BE2C (cell line): Measurements from ENCODE around the gene FREM2.

Source experiments
- DNase-seq: peaks from one replicate; pipeline ENCODE4 v3.0.0-alpha.2; 2020
- H3K27me3 ChIP-seq: fragments of 250-450 bp; sonication (Bioruptor Pico); 2 replicates; pipeline ENCODE4 v1.5.1; 2020; ENCODE audit warnings: mild to moderate bottlenecking
- H3K36me3 ChIP-seq: fragments of 250-450 bp; sonication (Bioruptor Pico); 2 replicates; pipeline ENCODE4 v1.5.1; 2020; ENCODE audit warnings: mild to moderate bottlenecking
- H3K4me1 ChIP-seq: fragments of 250-450 bp; sonication (Bioruptor Pico); 2 replicates; pipeline ENCODE4 v1.5.1; 2020
- H3K4me3 ChIP-seq: 2 replicates; pipeline ENCODE4 v1.5.1; 2011; ENCODE audit warnings: low read depth, low read length
- H3K9me3 ChIP-seq: fragments of 250-450 bp; sonication (Bioruptor Pico); 2 replicates; pipeline ENCODE4 v1.5.1; 2020
- TF ChIP-seq, protein P1 (sequence below): IDR thresholded peaks from 2 replicates; pipeline ENCODE4 v1.5.1; 2012; ENCODE audit warnings: mild to moderate bottlenecking, low read depth, low read length

The FREM2 gene

GRCh38 chr13:38657191-38657590 lies 29.7 kb upstream of the FREM2 start:
- TF ChIP-seq, protein P1, sequence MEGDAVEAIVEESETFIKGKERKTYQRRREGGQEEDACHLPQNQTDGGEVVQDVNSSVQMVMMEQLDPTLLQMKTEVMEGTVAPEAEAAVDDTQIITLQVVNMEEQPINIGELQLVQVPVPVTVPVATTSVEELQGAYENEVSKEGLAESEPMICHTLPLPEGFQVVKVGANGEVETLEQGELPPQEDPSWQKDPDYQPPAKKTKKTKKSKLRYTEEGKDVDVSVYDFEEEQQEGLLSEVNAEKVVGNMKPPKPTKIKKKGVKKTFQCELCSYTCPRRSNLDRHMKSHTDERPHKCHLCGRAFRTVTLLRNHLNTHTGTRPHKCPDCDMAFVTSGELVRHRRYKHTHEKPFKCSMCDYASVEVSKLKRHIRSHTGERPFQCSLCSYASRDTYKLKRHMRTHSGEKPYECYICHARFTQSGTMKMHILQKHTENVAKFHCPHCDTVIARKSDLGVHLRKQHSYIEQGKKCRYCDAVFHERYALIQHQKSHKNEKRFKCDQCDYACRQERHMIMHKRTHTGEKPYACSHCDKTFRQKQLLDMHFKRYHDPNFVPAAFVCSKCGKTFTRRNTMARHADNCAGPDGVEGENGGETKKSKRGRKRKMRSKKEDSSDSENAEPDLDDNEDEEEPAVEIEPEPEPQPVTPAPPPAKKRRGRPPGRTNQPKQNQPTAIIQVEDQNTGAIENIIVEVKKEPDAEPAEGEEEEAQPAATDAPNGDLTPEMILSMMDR, result no peak
- Histone ChIP-seq H3K9me3 (no peaks in the 10 kb centered on the region), H3K4me3 (no peak overlapping the region), H3K27me3 (peaks cover 2% of the 10 kb centered on the region; the same call in 1 of the 2 replicates), H3K36me3 (no peaks in the 10 kb centered on the region), H3K4me1 (no peaks in the 10 kb centered on the region)
- no peak for DNase-seq

GRCh38 chr13:38658906-38659305 lies 28.0 kb upstream of the FREM2 start:
- TF ChIP-seq, protein P1, result no peak
- H3K36me3 ChIP-seq, result no peaks in the 10 kb centered on the region
- H3K4me1 ChIP-seq, result no peaks in the 10 kb centered on the region
- no peak for DNase-seq
- H3K9me3 ChIP-seq, result no peaks in the 10 kb centered on the region
- no peak overlapping the region for H3K4me3 ChIP-seq
- H3K27me3 ChIP-seq, result no peaks in the 10 kb centered on the region; the same call in 1 of the 2 replicates

DNA sequence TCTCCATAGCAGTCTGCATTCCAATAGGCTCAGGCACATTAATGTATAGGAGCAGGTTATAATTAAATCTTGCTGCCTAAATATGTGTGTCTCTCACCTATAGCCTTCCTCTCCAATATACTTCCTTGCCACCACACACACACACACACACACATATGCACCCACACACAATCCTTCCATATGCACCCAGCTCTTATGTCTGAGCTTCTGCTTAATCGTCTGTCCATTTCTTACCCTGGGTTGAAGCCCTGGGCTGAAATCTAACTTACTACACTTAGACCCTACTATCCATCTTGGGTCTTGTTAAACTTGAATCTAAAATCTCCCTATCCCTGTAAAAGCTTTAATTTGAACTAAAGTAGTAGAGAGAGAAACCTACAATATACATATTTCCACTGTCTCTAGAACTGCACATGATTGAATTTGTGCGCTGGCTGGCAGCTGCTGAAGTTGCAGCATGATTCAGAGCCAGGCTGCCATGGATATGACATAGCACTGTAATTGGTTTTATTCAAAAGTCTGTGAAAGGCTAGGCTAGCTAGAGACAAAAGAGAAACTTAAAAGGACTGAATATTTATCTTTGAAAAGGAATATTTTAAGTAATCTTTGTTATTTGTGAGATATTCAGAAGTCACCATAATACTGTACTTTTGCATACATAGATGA lies 25.7 kb upstream of the FREM2 start:
- DNase-seq, result no peak
- Histone ChIP-seq H3K27me3 (no peaks in the 10 kb centered on the region; the same call in 1 of the 2 replicates), H3K36me3 (no peaks in the 10 kb centered on the region), H3K4me1 (no peaks in the 10 kb centered on the region), H3K9me3 (no peaks in the 10 kb centered on the region), H3K4me3 (no peak overlapping the region)
- TF ChIP-seq, protein P1, result no peak

GRCh38 chr13:38662362-38662761 lies 24.5 kb upstream of the FREM2 start:
- Histone ChIP-seq H3K9me3 (no peaks in the 10 kb centered on the region), H3K36me3 (no peaks in the 10 kb centered on the region), H3K4me1 (no peaks in the 10 kb centered on the region), H3K4me3 (no peak overlapping the region), H3K27me3 (no peaks in the 10 kb centered on the region; the same call in 1 of the 2 replicates)
- no peak for DNase-seq
- TF ChIP-seq, protein P1, result no peak

- no peaks in the 10 kb centered on the region for H3K4me1 ChIP-seq
- no peak for DNase-seq
- H3K36me3 ChIP-seq, result no peaks in the 10 kb centered on the region
- H3K27me3 ChIP-seq, result no peaks in the 10 kb centered on the region; the same call in 1 of the 2 replicates
- H3K4me3 ChIP-seq, result no peak overlapping the region
- H3K9me3 ChIP-seq, result no peaks in the 10 kb centered on the region
- TF ChIP-seq, protein P1, result no peak
Measured at GRCh38 chr13:38664906-38665305, 22.0 kb upstream of the FREM2 start.

DNA sequence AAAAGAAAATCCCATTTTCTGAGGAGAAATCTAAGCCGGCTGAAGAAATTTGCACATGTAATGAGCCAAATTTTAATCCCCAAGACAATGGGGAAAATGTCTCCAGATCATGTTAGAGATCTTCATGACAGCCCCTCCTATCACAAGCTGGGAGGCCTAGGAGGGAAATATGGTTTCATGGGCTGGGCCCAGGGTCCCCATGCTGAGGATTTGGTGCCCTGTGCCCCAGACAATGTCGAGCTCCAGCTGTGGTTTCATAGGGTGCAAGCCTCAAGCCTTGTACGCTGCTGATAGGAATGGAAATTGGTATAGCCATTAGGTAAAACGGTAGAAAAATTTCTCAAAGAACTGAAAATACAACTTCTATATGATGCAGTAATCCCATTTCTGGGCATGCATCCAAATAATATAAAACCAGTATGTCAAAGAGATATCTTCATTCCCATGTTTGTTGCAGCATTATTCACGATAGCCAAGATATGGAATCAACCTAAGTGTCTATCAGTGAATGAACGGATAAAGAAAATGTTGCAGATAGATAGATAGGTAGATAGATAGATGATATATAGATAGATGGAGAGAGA lies 19.3 kb upstream of the FREM2 start:
- no peaks in the 10 kb centered on the region for H3K9me3 ChIP-seq
- no peaks in the 10 kb centered on the region for H3K36me3 ChIP-seq
- no peaks in the 10 kb centered on the region for H3K27me3 ChIP-seq
- DNase-seq, result no peak
- TF ChIP-seq, protein P1, result no peak
- no peak overlapping the region for H3K4me3 ChIP-seq
- no peaks in the 10 kb centered on the region for H3K4me1 ChIP-seq
